ENCODE measurements around the gene CYRIA. TPM values are rescaled to one million over a fixed set of nuclear protein-coding genes. Genes with fewer than 3 reads are reported as not detected.

The CYRIA gene
- polyA plus RNA-seq, 1 donor, result 4.3 TPM

- DNase-seq, result no peak
These were observed 38.5 kb downstream of the CYRIA start for GRCh38 chr2:16626997-16627605.

GRCh38 chr2:16626497-16626896 lies 39.1 kb downstream of the CYRIA start:
- DNase-seq, result no peak

GRCh38 chr2:16625759-16626158 lies 39.9 kb downstream of the CYRIA start:
- DNase-seq, result no peak

GRCh38 chr2:16625201-16625729 lies 40.4 kb downstream of the CYRIA start:
- no peak for DNase-seq

GRCh38 chr2:16624436-16624780 lies 41.2 kb downstream of the CYRIA start:
- no peak for DNase-seq

- DNase-seq, result no peak
These were observed 41.8 kb downstream of the CYRIA start for GRCh38 chr2:16623564-16624435.

- no peak for DNase-seq
These were observed 42.6 kb downstream of the CYRIA start for GRCh38 chr2:16623031-16623430.

GRCh38 chr2:16622399-16622968 lies 43.1 kb downstream of the CYRIA start:
- DNase-seq, result no peak

GRCh38 chr2:16621316-16621715 lies 44.3 kb downstream of the CYRIA start:
- no peak for DNase-seq

GRCh38 chr2:16620590-16620989 lies 45.0 kb downstream of the CYRIA start:
- DNase-seq, result no peak

- no peak for DNase-seq
These were observed 45.9 kb downstream of the CYRIA start for GRCh38 chr2:16619576-16620245.

- DNase-seq, result no peak
These were observed 48.1 kb downstream of the CYRIA start for GRCh38 chr2:16617282-16618266.

All from hindlimb muscle (tissue), 1 donor.